ENCODE measurements around the gene ABCC6.
"Not testable (repeated sequence)": the region's sequence is repeated elsewhere in the genome, so short reads cannot be mapped to it uniquely, and the experiment has no call there.

Gene ABCC6

DNA sequence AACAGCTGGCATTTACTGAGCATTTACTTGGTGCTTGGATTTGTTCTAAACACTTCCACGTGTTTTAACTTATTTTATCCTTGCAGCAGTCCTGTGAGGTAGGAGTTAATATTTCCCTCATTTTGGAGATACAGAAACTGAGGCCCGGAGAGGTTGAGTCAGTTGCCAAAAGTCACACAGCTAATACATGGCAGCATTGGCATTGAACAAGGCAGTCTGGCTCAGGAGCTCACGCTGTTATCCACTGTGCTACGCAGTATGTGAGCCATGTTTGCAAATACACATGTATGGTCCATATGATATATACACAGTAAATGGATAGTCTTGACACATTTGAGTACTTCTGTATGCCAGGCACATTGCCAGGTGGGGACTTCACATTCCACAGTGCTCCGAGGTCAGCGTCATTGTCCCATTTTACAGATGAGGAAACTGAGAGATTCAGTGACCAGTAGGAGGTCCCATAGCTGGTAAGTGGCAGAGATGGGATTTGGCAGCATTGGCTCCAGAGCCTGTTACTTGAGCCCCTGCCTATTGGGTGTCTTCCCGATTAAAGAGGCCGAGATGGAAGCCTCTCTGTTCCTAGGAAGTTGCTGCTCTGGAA lies 110.7 kb downstream of the ABCC6 start:
- no peak for DNase-seq (ENCODE audit: low read depth)

- no peak for DNase-seq (ENCODE audit: low read depth)
These were observed 111.7 kb downstream of the ABCC6 start for GRCh38 chr16:16111639-16112038.

- no peak for DNase-seq (ENCODE audit: low read depth)
These were observed 113.2 kb downstream of the ABCC6 start for GRCh38 chr16:16110111-16110490.

GRCh38 chr16:16109453-16110110 lies 113.7 kb downstream of the ABCC6 start:
- DNase-seq (ENCODE audit: low read depth): no peak

DNA sequence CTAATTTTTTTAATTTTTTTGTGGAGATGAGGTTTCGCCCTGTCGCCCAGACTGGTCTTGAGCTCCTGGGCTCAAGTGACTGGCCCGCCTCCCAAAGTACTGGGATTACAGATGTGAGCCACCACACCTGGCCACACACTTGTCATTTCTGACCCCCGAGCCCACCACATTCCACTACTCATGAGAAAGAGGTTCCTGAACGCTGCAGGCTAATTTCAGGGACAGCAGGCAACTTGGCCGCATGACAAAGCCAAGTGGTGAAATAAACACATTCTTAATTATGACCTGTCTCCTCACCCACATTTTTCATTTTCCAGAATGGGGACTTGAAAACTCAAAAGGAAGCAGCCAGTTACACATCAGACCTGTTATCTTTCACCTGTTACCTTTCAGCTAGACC lies 114.5 kb downstream of the ABCC6 start:
- DNase-seq (ENCODE audit: low read depth): no peak

DNA sequence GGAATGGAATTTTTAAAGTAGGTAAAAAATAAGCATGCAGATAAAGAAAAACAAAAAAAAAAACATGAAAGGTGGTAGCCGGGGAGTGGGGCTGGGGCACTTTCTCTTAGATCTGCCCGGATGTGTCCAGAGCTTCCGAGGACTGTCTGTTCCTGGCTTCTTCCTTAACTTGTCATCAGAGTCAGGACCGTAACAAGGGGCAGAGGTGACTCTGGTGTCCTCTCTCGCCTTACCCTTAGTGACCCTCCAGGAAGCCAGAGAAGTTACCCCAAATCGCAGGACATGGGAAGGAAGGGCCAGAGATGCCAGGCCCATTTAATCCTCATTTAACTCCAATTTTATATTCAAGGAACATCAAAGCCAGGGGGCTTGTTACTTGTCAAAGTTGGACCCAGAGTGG lies 115.5 kb downstream of the ABCC6 start:
- no peak for DNase-seq (ENCODE audit: low read depth)

GRCh38 chr16:16106466-16106865 lies 116.8 kb downstream of the ABCC6 start:
- DNase-seq (ENCODE audit: low read depth): no peak

- DNase-seq (ENCODE audit: low read depth): no peak
These were observed 117.6 kb downstream of the ABCC6 start for GRCh38 chr16:16105646-16106045.

DNA sequence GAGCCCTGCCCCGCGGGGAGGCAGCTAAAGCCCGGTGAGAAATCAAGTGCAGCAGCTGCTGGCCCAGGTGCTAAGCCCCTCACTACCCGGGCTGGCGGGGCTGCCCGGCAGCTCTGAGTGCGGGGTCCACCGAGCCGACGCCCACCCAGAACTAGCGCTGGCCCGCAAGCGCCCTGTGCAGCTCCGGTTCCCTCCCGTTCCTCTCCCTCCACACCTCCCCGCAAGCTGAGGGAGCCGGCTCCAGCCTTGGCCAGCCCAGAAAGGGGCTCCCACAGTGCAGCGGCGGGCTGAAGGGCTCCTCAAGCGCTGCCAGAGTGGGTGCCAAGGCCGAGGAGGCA lies 118.5 kb downstream of the ABCC6 start:
- not testable (repeated sequence) for DNase-seq (ENCODE audit: low read depth)

DNA sequence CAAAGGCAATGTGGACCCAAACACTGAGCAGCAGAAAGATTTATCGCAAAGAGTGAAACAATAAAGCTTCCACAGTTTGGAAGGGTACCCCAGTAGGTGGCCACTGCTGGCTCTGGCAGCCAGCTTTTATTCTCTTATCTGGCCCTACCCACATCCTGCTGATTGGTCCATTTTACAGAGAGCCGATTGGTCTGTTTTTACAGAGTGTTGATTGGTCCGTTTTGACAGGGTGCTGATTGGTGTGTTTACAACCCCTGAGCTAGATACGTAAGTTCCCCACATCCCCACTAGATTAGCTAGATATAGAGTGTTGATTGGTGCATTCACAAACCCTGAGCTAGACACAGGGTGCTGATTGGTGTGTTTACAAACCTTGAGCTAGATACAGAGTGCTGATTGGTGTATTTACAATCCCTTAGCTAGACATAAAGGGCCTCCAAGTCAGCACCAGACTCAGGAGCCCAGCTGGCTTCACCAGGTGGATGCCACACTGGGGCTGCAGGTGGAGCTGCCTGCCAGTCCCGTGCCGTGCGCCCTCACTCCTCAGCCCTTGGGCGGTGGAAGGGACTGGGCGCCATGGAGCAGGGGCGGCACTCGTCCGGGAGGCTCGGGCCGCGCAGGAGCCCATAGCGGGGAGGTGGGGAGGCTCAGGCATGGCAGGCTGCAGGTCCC lies 119.0 kb downstream of the ABCC6 start:
- not testable (repeated sequence) for DNase-seq (ENCODE audit: low read depth)

DNA sequence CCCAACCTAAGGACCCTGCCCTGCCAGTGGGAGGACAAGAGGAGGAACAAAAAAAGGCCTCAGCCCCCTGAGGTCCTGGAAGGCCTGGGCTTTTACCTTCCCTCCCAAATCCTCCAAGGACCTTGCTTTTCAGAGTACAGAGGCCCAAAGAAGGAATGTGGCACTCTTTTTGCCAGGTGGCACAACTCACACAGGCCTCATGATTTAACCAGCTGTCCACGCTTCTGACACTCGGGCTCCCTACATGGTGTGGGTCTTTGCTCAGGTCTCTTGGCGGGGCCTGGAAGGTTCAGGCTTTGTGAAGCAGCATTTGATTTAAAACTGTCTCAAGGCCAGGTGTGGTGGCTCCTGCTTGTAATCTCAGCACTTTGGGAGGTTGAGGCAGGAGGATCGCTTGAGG lies 120.6 kb downstream of the ABCC6 start:
- DNase-seq (ENCODE audit: low read depth): no peak

DNA sequence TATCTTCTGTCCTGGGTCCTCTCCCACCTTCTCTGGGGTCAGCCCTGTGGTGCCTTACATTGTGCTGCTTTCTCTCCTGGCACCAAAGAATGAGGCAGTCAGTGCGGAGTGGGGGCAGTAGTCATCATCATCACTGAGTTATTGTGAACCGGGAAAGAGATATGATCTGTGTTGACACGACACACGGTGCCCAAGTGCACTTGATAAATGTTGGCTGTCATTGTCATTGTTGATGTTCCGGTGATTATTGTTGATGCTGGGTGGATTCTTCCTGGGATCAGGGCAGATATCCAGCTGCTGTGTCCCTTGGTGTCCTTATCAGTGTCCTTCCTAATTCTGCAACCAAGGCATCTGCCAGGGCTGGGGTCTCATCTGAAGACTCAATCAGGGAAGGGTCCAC lies 121.7 kb downstream of the ABCC6 start:
- DNase-seq (ENCODE audit: low read depth): no peak

- DNase-seq (ENCODE audit: low read depth): no peak
These were observed 122.7 kb downstream of the ABCC6 start for GRCh38 chr16:16100631-16101030.

- no peak for DNase-seq (ENCODE audit: low read depth)
These were observed 124.0 kb downstream of the ABCC6 start for GRCh38 chr16:16099320-16099719.
